Stimulated activated CD4-positive, alpha-beta T cell treated with anti-CD3 and anti-CD28 coated beads, Interleukin-12 subunit alpha, Interleukin-12 subunit beta, amount 100 ng/mL, for 48 hours (primary cell): Measurements from ENCODE around the gene NMT2.
A peak's percentile ranks its signal among the peaks of the same experiment; 100 is the strongest.

Source experiments
- DNase-seq, 3 donors: peaks; one replicate each; pipeline ENCODE4 v3.0.0-alpha.2; 2020; ENCODE audit warnings: low read depth in 2 of 3, low spot score in 1 of 3

NMT2 gene

GRCh38 chr10:15146366-15146765 is 22.1 kb downstream of the NMT2 start:
- DNase-seq = no peak

- DNase-seq = no peak
These were observed 23.7 kb downstream of the NMT2 start for GRCh38 chr10:15144788-15145187.

GRCh38 chr10:15141136-15142054 is 27.1 kb downstream of the NMT2 start:
- DNase-seq = peak in 2 of 3 donors; percentile 9 to 30

DNA sequence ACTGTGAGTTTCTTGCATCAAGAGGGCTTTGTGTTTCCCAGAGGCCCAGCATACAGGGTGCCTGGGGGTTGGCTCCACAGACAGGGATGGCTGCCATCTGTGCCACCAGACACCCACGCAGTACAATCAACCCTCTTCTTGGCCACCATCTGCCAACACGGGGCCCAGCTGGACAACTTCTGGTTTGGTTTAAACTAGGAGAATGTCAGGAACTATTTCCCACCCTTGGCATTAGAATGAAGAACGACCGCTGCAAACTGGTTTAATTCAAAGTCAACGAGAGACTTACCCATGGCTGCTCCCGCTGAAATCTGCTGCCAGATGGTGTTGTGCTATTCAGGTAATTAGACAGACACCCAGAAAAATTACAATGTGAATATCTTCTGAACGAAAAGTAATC is 27.8 kb downstream of the NMT2 start:
- no peak for DNase-seq

- no peak for DNase-seq
These were observed 30.9 kb downstream of the NMT2 start for GRCh38 chr10:15137636-15138035.

GRCh38 chr10:15137036-15137359 is 31.5 kb downstream of the NMT2 start:
- no peak for DNase-seq

DNA sequence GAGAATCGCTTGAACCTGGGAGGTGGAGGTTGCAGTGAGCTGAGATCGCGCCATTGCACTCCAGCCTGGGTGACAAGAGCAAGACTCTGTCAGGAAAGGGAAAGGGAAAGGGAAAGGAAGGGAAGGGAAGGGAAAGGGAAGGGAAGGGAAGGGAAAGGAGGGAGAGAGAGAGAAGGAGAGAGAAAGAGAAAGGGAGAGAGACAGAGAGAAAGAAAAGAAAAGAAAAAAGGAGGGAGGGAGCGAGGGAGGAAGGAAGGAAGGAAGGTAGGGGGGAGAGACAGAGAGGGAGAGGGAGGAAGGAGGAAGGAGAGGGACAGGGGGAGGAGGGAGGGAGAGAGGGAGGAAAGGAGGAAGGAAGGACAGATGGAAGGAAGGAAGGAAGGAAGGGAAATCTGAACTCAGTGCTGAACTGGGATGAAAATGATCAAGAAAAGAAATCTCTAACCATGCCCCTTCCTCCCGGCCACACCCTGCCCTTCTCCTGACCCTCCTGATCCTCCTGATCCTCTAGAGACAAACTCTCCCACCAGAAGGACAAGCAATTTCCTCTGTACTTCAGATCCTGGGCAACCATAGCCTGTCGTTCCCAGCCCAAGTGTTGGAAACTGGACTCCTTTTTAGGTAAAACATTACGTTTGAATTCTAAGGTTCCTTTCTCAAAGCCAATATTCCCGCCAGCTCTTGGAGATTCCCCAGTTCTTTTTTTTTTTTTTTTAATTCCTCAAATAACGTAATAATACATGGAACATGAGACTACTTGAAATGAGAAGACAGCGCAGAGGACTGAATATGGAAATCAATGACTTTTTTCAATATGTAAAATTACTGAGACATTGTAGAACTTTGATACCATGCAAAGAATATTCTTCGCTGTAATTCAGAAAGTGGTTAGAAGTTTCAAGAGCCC is 32.1 kb downstream of the NMT2 start:
- no peak for DNase-seq

DNA sequence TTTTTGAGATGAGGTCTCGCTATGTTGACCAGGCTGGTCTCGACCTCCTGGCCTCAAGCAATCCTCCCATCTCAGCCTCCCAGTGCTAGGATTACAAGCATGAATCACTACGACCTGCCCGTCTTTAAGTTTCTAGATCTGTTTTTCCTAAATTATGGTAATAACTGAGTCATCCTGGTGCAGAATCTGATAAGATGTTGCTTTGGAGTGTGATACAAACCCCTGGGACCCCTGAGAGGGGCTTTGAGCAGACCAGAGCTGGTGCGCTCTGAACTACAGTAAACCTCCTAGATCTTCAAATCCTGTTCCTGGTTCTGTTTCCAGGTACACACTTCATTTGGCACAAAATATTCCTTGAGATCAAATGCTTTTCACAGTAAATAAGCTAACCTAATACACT is 37.2 kb downstream of the NMT2 start:
- DNase-seq = no peak

GRCh38 chr10:15124908-15125307 is 43.6 kb downstream of the NMT2 start:
- DNase-seq = no peak

DNA sequence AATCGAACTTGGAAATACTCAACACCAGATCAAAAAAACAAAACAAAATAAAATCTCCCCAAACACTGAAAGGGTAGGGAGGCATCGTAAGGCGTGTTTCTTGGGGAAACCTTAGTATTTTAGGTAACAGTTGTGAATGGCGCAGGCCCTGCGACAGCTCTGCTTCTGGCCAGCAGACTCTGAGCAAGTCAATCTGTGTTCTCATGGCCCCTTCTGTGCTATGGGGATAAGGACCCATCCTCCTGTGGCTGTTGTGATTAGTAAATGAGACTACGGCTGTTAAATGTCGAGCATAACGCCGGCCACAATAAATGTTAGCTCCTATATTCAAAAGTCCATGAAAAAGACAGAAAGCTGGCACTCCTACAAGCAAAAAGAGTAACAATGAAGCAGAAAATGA is 44.3 kb downstream of the NMT2 start:
- DNase-seq = no peak

GRCh38 chr10:15123749-15124184 is 44.7 kb downstream of the NMT2 start:
- DNase-seq = no peak

DNA sequence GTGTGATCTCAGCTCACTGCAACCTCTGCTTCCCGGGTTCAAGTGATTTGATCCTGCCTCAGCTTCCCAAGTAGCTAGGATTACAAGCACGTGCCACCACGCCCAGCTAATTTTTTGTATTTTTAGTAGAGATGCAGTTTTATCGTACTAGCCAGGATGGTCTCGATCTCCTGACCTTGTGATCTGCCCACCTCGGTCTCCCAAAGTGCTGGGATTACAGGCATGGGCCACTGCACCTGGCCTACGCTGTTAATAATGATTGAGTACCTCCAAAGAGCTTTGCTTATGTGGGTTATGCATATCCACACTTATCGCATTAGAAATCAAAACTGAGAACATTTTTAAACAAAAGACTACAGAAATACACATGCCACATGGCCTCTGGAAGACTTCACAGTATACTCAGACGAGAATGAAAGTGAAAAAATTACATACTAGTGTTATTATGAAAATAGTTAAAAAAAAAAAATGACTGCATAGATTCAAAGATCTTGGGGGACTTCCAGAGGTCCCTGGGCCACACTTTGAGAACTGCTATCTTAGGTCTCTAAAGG is 45.9 kb downstream of the NMT2 start:
- no peak for DNase-seq

- no peak for DNase-seq
These were observed 46.8 kb downstream of the NMT2 start for GRCh38 chr10:15121707-15122106.

DNA sequence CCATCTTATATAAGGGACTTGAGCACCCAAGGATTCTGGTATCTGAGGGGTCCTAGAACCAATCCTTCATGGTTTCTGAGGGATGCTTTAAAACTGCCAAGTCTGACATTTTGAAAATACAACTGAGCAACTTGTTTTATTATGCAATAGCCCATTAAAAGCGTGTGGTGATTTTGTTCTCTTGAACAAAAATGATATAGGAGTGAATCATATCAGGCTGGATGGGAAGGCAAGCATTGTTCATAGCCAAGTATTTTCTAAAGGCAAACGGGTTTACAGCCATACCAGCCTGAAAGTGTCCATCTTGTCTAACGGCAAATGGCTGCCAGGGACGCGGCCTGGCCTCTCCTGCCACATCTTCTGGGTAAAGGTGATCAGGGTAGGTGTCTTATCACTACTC is 48.0 kb downstream of the NMT2 start:
- no peak for DNase-seq

GRCh38 chr10:15118615-15119014 is 49.9 kb downstream of the NMT2 start:
- DNase-seq = no peak

GRCh38 chr10:15116225-15116624 is 52.3 kb downstream of the NMT2 start:
- no peak for DNase-seq

- DNase-seq = no peak
These were observed 54.7 kb downstream of the NMT2 start for GRCh38 chr10:15113766-15114165.

- no peak for DNase-seq
These were observed 55.8 kb downstream of the NMT2 start for GRCh38 chr10:15112657-15113056.

- DNase-seq = peak; percentile 52 to 64 (median 57)
These were observed 62.0 kb downstream of the NMT2 start for GRCh38 chr10:15106352-15107013.

DNA sequence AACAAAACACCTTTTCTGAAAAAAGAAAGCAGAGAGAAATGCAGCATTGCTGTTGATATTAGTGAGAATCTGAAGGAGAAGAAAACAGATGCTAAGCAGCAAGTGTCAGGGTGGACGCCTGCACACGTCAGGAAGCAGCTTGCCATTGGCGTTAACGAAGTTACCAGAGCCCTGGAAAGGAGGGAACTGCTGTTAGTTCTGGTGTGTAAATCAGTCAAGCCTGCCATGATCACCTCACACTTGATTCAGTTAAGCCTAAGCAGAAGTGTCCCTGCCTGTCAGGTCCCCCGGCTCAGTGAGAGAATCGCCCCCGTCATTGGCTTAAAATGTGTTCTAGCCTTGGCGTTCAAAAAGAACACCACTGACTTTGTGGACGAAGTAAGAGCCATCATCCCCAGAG is 65.0 kb downstream of the NMT2 start:
- no peak for DNase-seq

DNA sequence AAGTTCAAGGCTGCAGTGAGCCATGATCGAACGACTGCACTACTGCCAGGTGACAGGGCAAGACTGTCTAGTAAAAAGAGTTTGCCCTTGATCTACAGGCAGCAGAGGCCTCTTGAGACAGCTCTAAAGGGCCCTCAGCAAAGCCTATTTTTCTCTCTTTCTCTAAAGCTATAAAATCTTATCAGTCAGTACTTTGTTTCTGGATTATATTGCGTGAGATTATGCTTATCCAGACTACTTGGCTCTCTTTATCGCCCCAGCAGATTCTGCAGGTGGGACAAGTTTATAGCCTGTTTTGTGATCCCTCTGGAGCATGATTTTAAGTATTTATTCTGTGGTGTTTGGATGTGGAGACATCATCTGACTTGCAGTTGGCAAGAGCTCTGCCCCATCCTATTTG is 68.6 kb downstream of the NMT2 start:
- DNase-seq = no peak
